ENCODE data around the gene COX4I2. TPM values are rescaled to one million over a fixed set of nuclear protein-coding genes. Genes with fewer than 3 reads are reported as not detected.

The COX4I2 gene
- total and polyA plus RNA-seq, 2 of the 8 experiments (the other 6 are each of a cell fraction or from before 2014, with no cell fraction given) = 0.26 TPM; not detected in 1

- Histone ChIP-seq H2AK5ac (ENCODE audit: low read depth, low read length) (no peak overlapping the region), H3K4me3 (ENCODE audit: extremely low read depth in 1 of 4, insufficient read depth in 2 of 4, low read depth in 3 of 4, low read length in 4 of 4) (no peak overlapping the region), H2BK12ac (ENCODE audit: low read depth, low read length) (no peak overlapping the region), H3K9ac (replicated peaks in 1 of 4; ENCODE audit: extremely low read depth in 1 of 4, low read depth in 3 of 4, low read length in 3 of 4) (no peak overlapping the region), H4K20me1 (replicated peaks in 1 of 2; ENCODE audit: control insufficient read depth in 1 of 2, insufficient read depth in 2 of 2, low read length in 2 of 2) (peaks cover under 1 to 3% of the 10 kb centered on the region in 2 experiments), H2BK120ac (replicated peaks; ENCODE audit: low read depth, low read length) (no peak overlapping the region), H3K27me3 (replicated peaks in 1 of 4; ENCODE audit: control insufficient read depth in 3 of 4, extremely low read depth in 1 of 4, insufficient read depth in 3 of 4, low read length in 3 of 4) (no peaks in the 10 kb centered on the region), H3K27ac (ENCODE audit: low read depth, low read length) (no peak overlapping the region), H3K79me2 (ENCODE audit: control insufficient read depth in 1 of 2, insufficient read depth in 2 of 2, low read length in 2 of 2) (no peaks in the 10 kb centered on the region), H3K4me1 (replicated peaks in 1 of 4; ENCODE audit: control insufficient read depth in 3 of 4, insufficient read depth in 4 of 4, low read length in 3 of 4) (peaks cover 0 to 7% (median 5%) of the 10 kb centered on the region in 4 experiments; a peak in 5 of 7 replicates), H3K9me3 (ENCODE audit: insufficient read depth in 2 of 2, low read depth in 1 of 2, low read length in 1 of 2) (no peaks in the 10 kb centered on the region), H4K8ac (ENCODE audit: extremely low read depth, insufficient read depth, low read length) (no peak overlapping the region), H3K79me1 (ENCODE audit: low read depth, low read length) (no peaks in the 10 kb centered on the region), H4K91ac (replicated peaks; ENCODE audit: insufficient read length, low read length) (no peak overlapping the region), H2AFZ (ENCODE audit: low read length) (no peak overlapping the region), H3K36me3 (ENCODE audit: control insufficient read depth in 2 of 4, insufficient read depth in 4 of 4, low read length in 3 of 4) (peaks cover 0 to 13% (median 6%) of the 10 kb centered on the region in 4 experiments; a peak in 4 of 8 replicates), H2BK5ac (ENCODE audit: low read depth, low read length) (no peak overlapping the region), H3K23ac (ENCODE audit: insufficient read length) (no peak overlapping the region), H4K5ac (ENCODE audit: insufficient read length, low read depth, low read length) (no peak overlapping the region), H2BK20ac (ENCODE audit: low read length) (no peak overlapping the region), H3K4ac (replicated peaks; ENCODE audit: insufficient read length, low read depth, low read length) (no peak overlapping the region), H3K56ac (replicated peaks; ENCODE audit: insufficient read length, low read depth, low read length) (no peak overlapping the region), H3K4me2 (ENCODE audit: insufficient read depth in 1 of 2, low read depth in 2 of 2, low read length in 2 of 2) (no peak overlapping the region), H3K14ac (ENCODE audit: insufficient read length) (no peak overlapping the region), H3K23me2 (ENCODE audit: low read depth, low read length) (peaks cover 5% of the 10 kb centered on the region; the same call in 1 of the 2 replicates), H2BK15ac (ENCODE audit: low read length) (no peak overlapping the region), H3K18ac (ENCODE audit: extremely low read depth, low read length) (no peak overlapping the region)
- 86% methylated on average over 2 of the region's 2 CpGs; no CpG with 5 or more reads in 1 of the 2 experiments for WGBS, 2 experiments (ENCODE audit: extremely low coverage in 1 of 2, insufficient coverage in 1 of 2, insufficient read length in 1 of 2, insufficient replicate concordance in 2 of 2, low coverage in 1 of 2, low lambda C conversion rate in 2 of 2, missing lambda C conversion rate in 1 of 2)
- FAIRE-seq (no peak), DNase-seq (ENCODE audit: low read depth in 1 of 2, low spot score in 2 of 2) (no peak)
- TF ChIP-seq SP4 (IDR thresholded peaks at IDR 0.05; ENCODE audit: low read length) (no peak), RXRA (IDR thresholded peaks at IDR 0.05; ENCODE audit: insufficient read depth, low read depth, low read length) (no peak), CEBPB (IDR thresholded peaks at IDR 0.05; ENCODE audit: low read depth, low read length) (no peak), HDAC6 (IDR thresholded peaks at IDR 0.05; ENCODE audit: low read depth, low read length) (no peak), SIX5 (IDR thresholded peaks at IDR 0.05; ENCODE audit: low read depth, low read length) (no peak), GTF2F1 (IDR thresholded peaks at IDR 0.05; ENCODE audit: borderline replicate concordance, low read depth, low read length) (no peak)
- ChIA-PET POLR2A (ENCODE audit: partially characterized antibody) (interaction anchor here (0.5 to 7.2 kb wide), 8 partner anchors 9 to 144 kb away, joined by 3 to 108 read pairs (median 4); partner anchors contain the start of gene BCL2L1), CTCF (ENCODE audit: partially characterized antibody) (interaction anchor here (0.6 to 5.8 kb wide), 16 partner anchors 9 to 170 kb away, joined by 3 to 52 read pairs (median 4); partner anchors contain the start of gene BCL2L1)
These were observed 27.1 kb downstream of the COX4I2 start for GRCh38 chr20:31664696-31665354.

All from H1 (cell line).